Ovary (tissue), 9 donors: ENCODE data around the gene GGA3. TPM values are rescaled to one million over a fixed set of nuclear protein-coding genes. Genes with fewer than 3 reads are reported as not detected.
A peak's percentile ranks its signal among the peaks of the same experiment; 100 is the strongest.
"Not testable (repeated sequence)": the region's sequence is repeated elsewhere in the genome, so short reads cannot be mapped to it uniquely, and the experiment has no call there.

ENCODE experiments used
- DNase-seq, 5 donors: peaks; one replicate each; pipeline ENCODE4 v3.0.0-alpha.2; 2019 to 2020
- H3K27ac ChIP-seq, 2 donors: fragments of 200-600 bp; one replicate each; pipeline versions ENCODE4 v1.5.1 to v1.8.0; 2019 to 2022
- H3K27me3 ChIP-seq: fragments of 200-600 bp; one replicate; pipeline ENCODE4 v1.8.0; 2022
- H3K36me3 ChIP-seq: fragments of 200-600 bp; sonication (generic); one replicate; pipeline ENCODE4 v1.5.1; 2019
- H3K4me1 ChIP-seq: one replicate; pipeline ENCODE4 v1.8.1; 2013; ENCODE audit warnings: mild to moderate bottlenecking, moderate library complexity; ENCODE audit not compliant: insufficient read depth
- H3K4me3 ChIP-seq: fragments of 200-600 bp; sonication (generic); one replicate; pipeline ENCODE4 v1.5.1; 2017
- H3K9me3 ChIP-seq, 2 donors: fragments of 200-600 bp in 1 of 2; sonication (generic) in 1 of 2; one replicate each; pipeline versions ENCODE4 v1.5.1 to v1.8.1; 2013 to 2019; ENCODE audit warnings: mild to moderate bottlenecking in 1 of 2, moderate library complexity in 1 of 2
- CTCF ChIP-seq, 3 donors: fragments of 450-650 bp in 2 of 3; fragments of 200-600 bp in 1 of 3; IDR thresholded peaks; one replicate each; pipeline versions ENCODE4 v1.5.1 to v1.8.0; 2016 to 2022; ENCODE audit warnings: antibody characterized with exemption in 3 of 3, mild to moderate bottlenecking in 1 of 3
- EP300 ChIP-seq: sonication (generic); formaldehyde crosslinking; IDR thresholded peaks from one replicate; pipeline ENCODE4 v1.6.1; 2017; ENCODE audit warnings: antibody characterized with exemption
- POLR2A ChIP-seq: fragments of 450-650 bp; IDR thresholded peaks from one replicate; pipeline ENCODE4 v1.6.1; 2017; ENCODE audit warnings: antibody characterized with exemption, mild to moderate bottlenecking, moderate library complexity
- WGBS, 3 donors: extraction: QIAGEN DNeasy Blood & Tissue Kit in 1 of 3; methylation state at CpG; one replicate each; pipeline versions ENCODE4 v1.1.5 to v1.1.7; 2013 to 2017; 5-methylcytosine and 5-hydroxymethylcytosine counted together
- intact Hi-C, 4 donors: fragments of 100-400 bp; cut with DNase I; formaldehyde crosslinking; loops; one replicate each; pipeline versions ENCODE4 v1.11.0 to v1.15.1; 2022 to 2023
- polyA plus RNA-seq, 2 donors: library from polyadenylated mRNA; stranded (reverse); fragments of 200-250 nt in 1 of 2; fragments of 350-450 nt in 1 of 2; fragmentation: Illumina TruSeq in 1 of 2; extraction: RNeasy Lipid Tissue Mini Kit (QIAGEN cat#74804) in 1 of 2; gene quantifications; one replicate each; pipeline ENCODE4 v1.2.3, GENCODE V29; 2013 to 2014
- total RNA-seq, 7 donors: library from RNA; depleted of rRNA in 2 of 7; stranded (reverse); fragments of >200 nt in 2 of 7; fragmentation: NEBNext Ultra II Directional in 3 of 7; extraction: Animal tissue kit (Norgen Biotek cat#: 25700) in 3 of 7; gene quantifications; one replicate each; pipeline versions ENCODE4 v1.1.0 to v1.2.4, GENCODE V29; 2016 to 2023
- donor health status: DM: no; HTN: no; CAD: no; lungs with moderate emphysema.
- donor health status: DM: no; HTN: no; CAD: no.
- donor health status: Bipolar disorder and iron deficiency.
- donor health status: DM: yes; HTN: yes; CAD: no.
- donor health status: DM: no; HTN: no; CAD: no.
- donor health status: DM: yes; HTN: yes; CAD: no.

GGA3 gene
- total and polyA plus RNA-seq, 9 donors: 18.2 to 48.9 (median 38.3) TPM

- Histone ChIP-seq H3K4me3 (peak overlapping the region; percentile 91), H3K9me3 (no peaks in the 10 kb centered on the region), H3K36me3 (no peaks in the 10 kb centered on the region), H3K4me1 (peaks cover 6% of the 10 kb centered on the region), H3K27me3 (no peaks in the 10 kb centered on the region), H3K27ac (peak overlapping the region; percentile 94 to 98)
- intact Hi-C loops: no loop called here
- no peak for DNase-seq
- 1 to 3% (median 1%) methylated on average over 25 to 31 of the region's 31 CpGs for WGBS, 3 donors
- no peak for TF ChIP-seq EP300
- TF ChIP-seq POLR2A: no peak
- no peak for TF ChIP-seq CTCF (IDR thresholded peaks at IDR 0.05)
Measured at GRCh38 chr17:75260641-75261335, 618 bp downstream of the GGA3 start.

GRCh38 chr17:75257228-75257627 lies 4.2 kb downstream of the GGA3 start:
- H3K4me1 ChIP-seq, intact Hi-C loops, H3K27me3 ChIP-seq, H3K9me3 ChIP-seq, DNase-seq, H3K36me3 ChIP-seq, H3K27ac ChIP-seq, H3K4me3 ChIP-seq: not testable (repeated sequence)
- WGBS, 3 donors: 45 to 60% (median 49%) methylated on average over 2 of the region's 2 CpGs

- H3K9me3 ChIP-seq, H3K4me3 ChIP-seq, H3K4me1 ChIP-seq, H3K27me3 ChIP-seq, H3K36me3 ChIP-seq, H3K27ac ChIP-seq, DNase-seq, intact Hi-C loops: not testable (repeated sequence)
- 57 to 64% (median 60%) methylated on average over 10 to 11 of the region's 11 CpGs for WGBS, 3 donors
Measured at GRCh38 chr17:75255954-75256698, 5.3 kb downstream of the GGA3 start.

- no peaks in the 10 kb centered on the region for H3K9me3 ChIP-seq
- no peaks in the 10 kb centered on the region for H3K36me3 ChIP-seq
- 88 to 90% (median 89%) methylated on average over 8 of the region's 8 CpGs for WGBS, 3 donors
- H3K27ac ChIP-seq: no peak overlapping the region
- no peak for TF ChIP-seq POLR2A
- TF ChIP-seq CTCF (IDR thresholded peaks at IDR 0.05): no peak
- no peak for TF ChIP-seq EP300
- H3K27me3 ChIP-seq: no peaks in the 10 kb centered on the region
- intact Hi-C loops: no loop called here
- no peaks in the 10 kb centered on the region for H3K4me1 ChIP-seq
- no peak for DNase-seq
- no peak overlapping the region for H3K4me3 ChIP-seq
Measured at GRCh38 chr17:75252039-75252816, 9.2 kb downstream of the GGA3 start.

- no peaks in the 10 kb centered on the region for H3K9me3 ChIP-seq
- TF ChIP-seq CTCF (IDR thresholded peaks at IDR 0.05) (no peak), EP300 (no peak), POLR2A (no peak)
- no peaks in the 10 kb centered on the region for H3K27me3 ChIP-seq
- WGBS, 3 donors: 52 to 71% (median 58%) methylated on average over 11 of the region's 11 CpGs
- DNase-seq: no peak
- no peaks in the 10 kb centered on the region for H3K4me1 ChIP-seq
- H3K27ac ChIP-seq: no peak overlapping the region
- no peak overlapping the region for H3K4me3 ChIP-seq
- H3K36me3 ChIP-seq: no peaks in the 10 kb centered on the region
- intact Hi-C loops: no loop called here
Measured at GRCh38 chr17:75250009-75250471, 11.4 kb downstream of the GGA3 start.
